H9 (cell line): Measurements from ENCODE around the gene OSR1. TPM values are rescaled to one million over a fixed set of nuclear protein-coding genes. Genes with fewer than 3 reads are reported as not detected.
A peak's percentile ranks its signal among the peaks of the same experiment; 100 is the strongest.

Experiments
- DNase-seq: peaks from one replicate; pipeline ENCODE4 v3.0.0-alpha.2; 2017
- H2AFZ ChIP-seq: one replicate; pipeline ENCODE4 v1.6.1; 2013; ENCODE audit warnings: mild to moderate bottlenecking, low read length, control low read depth, moderate library complexity
- H2AK5ac ChIP-seq: 2 replicates; pipeline ENCODE4 v1.6.1; 2013; ENCODE audit warnings: low read length, control low read depth, mixed read lengths; ENCODE audit not compliant: insufficient read length
- H2BK120ac ChIP-seq: one replicate; pipeline ENCODE4 v1.6.1; 2013; ENCODE audit warnings: low read depth, mild to moderate bottlenecking, low read length, control low read depth, inconsistent platforms; ENCODE audit not compliant: poor library complexity, severe bottlenecking
- H2BK12ac ChIP-seq: 2 replicates; pipeline ENCODE4 v1.6.1; 2013; ENCODE audit warnings: low read length, control low read depth, mixed read lengths, low read depth; ENCODE audit not compliant: insufficient read length
- H2BK15ac ChIP-seq: 2 replicates; pipeline ENCODE4 v1.6.1; 2013; ENCODE audit warnings: low read depth, low read length, control low read depth
- H2BK20ac ChIP-seq: one replicate; pipeline ENCODE4 v1.6.1; 2013; ENCODE audit warnings: low read depth, mild to moderate bottlenecking, low read length, control low read depth, inconsistent platforms; ENCODE audit not compliant: poor library complexity, severe bottlenecking
- H2BK5ac ChIP-seq: 2 replicates; pipeline ENCODE4 v1.6.1; 2013; ENCODE audit warnings: low read length, control low read depth, mixed read lengths; ENCODE audit not compliant: insufficient read length
- H3K14ac ChIP-seq: 2 replicates; pipeline ENCODE4 v1.6.1; 2013; ENCODE audit warnings: low read length, control low read depth; ENCODE audit not compliant: insufficient read depth
- H3K18ac ChIP-seq: 2 replicates; pipeline ENCODE4 v1.6.1; 2013; ENCODE audit warnings: low read depth, mild to moderate bottlenecking, mixed read lengths, low read length, control low read depth; ENCODE audit not compliant: insufficient read length
- H3K23ac ChIP-seq: 2 replicates; pipeline ENCODE4 v1.6.1; 2013; ENCODE audit warnings: low read length, control low read depth, mixed read lengths, low read depth; ENCODE audit not compliant: insufficient read length
- H3K23me2 ChIP-seq: 2 replicates; pipeline ENCODE4 v1.6.1; 2013; ENCODE audit warnings: low read depth, mild to moderate bottlenecking, mixed read lengths, low read length, control low read depth; ENCODE audit not compliant: insufficient read length, poor library complexity, severe bottlenecking
- H3K27ac ChIP-seq: 2 replicates; pipeline ENCODE4 v1.5.1; 2013; ENCODE audit warnings: low read length, control low read depth, mixed read lengths, low read depth; ENCODE audit not compliant: insufficient read length
- H3K27me3 ChIP-seq: 2 replicates; pipeline ENCODE4 v1.6.1; 2013; ENCODE audit warnings: low read length, control low read depth, inconsistent platforms; ENCODE audit not compliant: insufficient read depth
- H3K4ac ChIP-seq: 2 replicates; pipeline ENCODE4 v1.6.1; 2013; ENCODE audit warnings: low read depth, mild to moderate bottlenecking, control low read depth, inconsistent platforms, low read length, moderate library complexity
- H3K4me1 ChIP-seq: 2 replicates; pipeline ENCODE4 v1.6.1; 2013; ENCODE audit warnings: low read length, control low read depth, inconsistent platforms; ENCODE audit not compliant: insufficient read depth
- H3K4me2 ChIP-seq: 2 replicates; pipeline ENCODE4 v1.6.1; 2013; ENCODE audit warnings: low read length, control low read depth, mixed read lengths; ENCODE audit not compliant: insufficient read length, insufficient read depth
- H3K56ac ChIP-seq: 2 replicates; pipeline ENCODE4 v1.6.1; 2013; ENCODE audit warnings: low read depth, mild to moderate bottlenecking, mixed read lengths, low read length, control low read depth; ENCODE audit not compliant: insufficient read length
- H3K79me1 ChIP-seq: 2 replicates; pipeline ENCODE4 v1.6.1; 2013; ENCODE audit warnings: low read depth, mild to moderate bottlenecking, moderate library complexity, low read length, control low read depth, inconsistent platforms; ENCODE audit not compliant: insufficient read depth, poor library complexity, severe bottlenecking
- H3K79me2 ChIP-seq: 2 replicates; pipeline ENCODE4 v1.6.1; 2013; ENCODE audit warnings: low read length, control low read depth, inconsistent platforms; ENCODE audit not compliant: insufficient read depth
- H3K9ac ChIP-seq: 2 replicates; pipeline ENCODE4 v1.6.1; 2013; ENCODE audit warnings: low read length, control low read depth, mixed read lengths; ENCODE audit not compliant: insufficient read length; ENCODE audit errors: extremely low read depth
- H3K9me3 ChIP-seq: one replicate; pipeline ENCODE4 v1.6.1; 2013; ENCODE audit warnings: low read depth, low read length, inconsistent platforms; ENCODE audit not compliant: control insufficient read depth
- H3T11ph ChIP-seq: one replicate; pipeline ENCODE4 v1.6.1; 2013; ENCODE audit warnings: mild to moderate bottlenecking, low read length, control low read depth, inconsistent platforms
- H4K20me1 ChIP-seq: one replicate; pipeline ENCODE4 v1.6.1; 2013; ENCODE audit not compliant: control insufficient read depth, insufficient read length, insufficient read depth
- H4K5ac ChIP-seq: 2 replicates; pipeline ENCODE4 v1.6.1; 2013; ENCODE audit warnings: low read depth, mild to moderate bottlenecking, mixed read lengths, low read length, control low read depth; ENCODE audit not compliant: insufficient read length
- H4K8ac ChIP-seq: replicated peaks from 2 replicates; pipeline ENCODE4 v1.6.1; 2013; ENCODE audit warnings: low read length, control low read depth, mixed read lengths, low read depth; ENCODE audit not compliant: insufficient read length
- H4K91ac ChIP-seq: 2 replicates; pipeline ENCODE4 v1.6.1; 2013; ENCODE audit warnings: low read depth, mild to moderate bottlenecking, moderate library complexity, mixed read lengths, low read length, control low read depth; ENCODE audit not compliant: insufficient read length
- H3K27ac Mint-ChIP-seq, 3 experiments: 2 replicates in 2 of 3; 3 replicates in 1 of 3; pipeline ENCODE4 v1.8.0; 2020 to 2021; ENCODE audit warnings: mixed read lengths in 3 of 3, mild to moderate bottlenecking in 1 of 3, moderate library complexity in 1 of 3
- H3K27me3 Mint-ChIP-seq: 2 replicates; pipeline ENCODE4 v1.8.0; 2021; ENCODE audit warnings: low read depth, mild to moderate bottlenecking, moderate library complexity, mixed read lengths
- H3K36me3 Mint-ChIP-seq, 3 experiments: 2 replicates in 2 of 3; 3 replicates in 1 of 3; pipeline ENCODE4 v1.8.0; 2020 to 2021; ENCODE audit warnings: low read depth in 3 of 3, mixed read lengths in 3 of 3; ENCODE audit not compliant: insufficient read depth in 1 of 3
- H3K4me1 Mint-ChIP-seq, 2 experiments: 2 replicates each; pipeline ENCODE4 v1.8.0; 2020; ENCODE audit warnings: mixed read lengths in 2 of 2
- H3K4me3 Mint-ChIP-seq, 2 experiments: 2 replicates in 1 of 2; 3 replicates in 1 of 2; pipeline ENCODE4 v1.8.0; 2020 to 2021; ENCODE audit warnings: mild to moderate bottlenecking in 2 of 2, mixed read lengths in 2 of 2, moderate library complexity in 1 of 2
- H3K9me3 Mint-ChIP-seq, 2 experiments: 2 replicates in 1 of 2; 3 replicates in 1 of 2; pipeline ENCODE4 v1.8.0; 2020; ENCODE audit warnings: mild to moderate bottlenecking in 2 of 2, mixed read lengths in 2 of 2, moderate library complexity in 1 of 2
- WGBS: extraction: QIAGEN DNeasy Blood & Tissue Kit; methylation state at CpG from one replicate; pipeline ENCODE4 v1.1.7; 2013; ENCODE audit warnings: missing lambda C conversion rate, low lambda C conversion rate, mixed read lengths; ENCODE audit not compliant: insufficient read length; ENCODE audit errors: extremely low coverage; 5-methylcytosine and 5-hydroxymethylcytosine counted together
- total RNA-seq: library from RNA; stranded (reverse); gene quantifications from 2 replicates; pipeline ENCODE4 v1.2.1, GENCODE V29; 2021
- TF ChIP-seq, protein P1 (sequence below): fragments of 200-600 bp; sonication (generic); conservative IDR thresholded peaks from 3 replicates; pipeline ENCODE4 v1.8.0; 2021; ENCODE audit warnings: antibody characterized with exemption, mild to moderate bottlenecking

OSR1 gene
- total RNA-seq, 1 experiment from 2014 or later = 0.35 TPM

DNA sequence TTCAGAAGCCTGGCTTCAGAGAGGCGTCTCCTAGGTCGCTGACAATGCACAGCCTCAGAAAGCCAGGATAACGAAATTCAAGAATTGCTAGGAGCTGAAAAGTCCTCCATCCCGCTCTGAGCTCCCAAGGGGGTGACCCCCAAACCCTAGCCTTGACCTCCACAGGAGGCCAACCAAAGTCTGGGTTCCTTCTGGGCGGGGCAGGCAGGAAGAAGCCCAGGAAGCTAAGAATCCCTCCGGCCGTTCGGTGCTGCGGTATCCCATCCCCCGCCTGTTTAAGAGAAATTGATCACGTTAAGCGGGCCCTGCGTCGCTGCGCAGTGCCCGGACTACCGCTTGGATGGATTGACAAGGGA, 2.5 kb upstream of the OSR1 start:
- no peak overlapping the region for H2BK120ac ChIP-seq
- H3K27ac ChIP-seq = no peak overlapping the region
- no peaks in the 10 kb centered on the region for H3K79me1 ChIP-seq
- H3K9me3 ChIP-seq = no peaks in the 10 kb centered on the region
- Mint-ChIP-seq H3K4me1 (peaks cover 38 to 47% of the 10 kb centered on the region in 2 experiments), H3K36me3 (no peaks in the 10 kb centered on the region), H3K9me3 (no peaks in the 10 kb centered on the region; a peak in 1 of 5 replicates), H3K4me3 (peak overlapping the region; percentile 45 to 79), H3K27me3 (peaks cover 99% of the 10 kb centered on the region), H3K27ac (no peak overlapping the region)
- no peak overlapping the region for H3K9ac ChIP-seq
- no CpG with 5 or more reads among the region's 17 CpGs for WGBS
- no peak overlapping the region for H2BK5ac ChIP-seq
- no peak overlapping the region for H2BK15ac ChIP-seq
- peaks cover 24% of the 10 kb centered on the region for H3K23me2 ChIP-seq
- no peak overlapping the region for H3T11ph ChIP-seq
- no peak overlapping the region for H4K8ac ChIP-seq
- no peak overlapping the region for H4K91ac ChIP-seq
- H3K14ac ChIP-seq = no peak overlapping the region
- H3K27me3 ChIP-seq = peaks cover 86% of the 10 kb centered on the region
- H3K79me2 ChIP-seq = no peaks in the 10 kb centered on the region
- H2AK5ac ChIP-seq = no peak overlapping the region
- no peak for DNase-seq
- H4K5ac ChIP-seq = no peak overlapping the region
- H3K4me1 ChIP-seq = no peaks in the 10 kb centered on the region; the same call in 1 of the 2 replicates
- no peak overlapping the region for H2BK20ac ChIP-seq
- no peak overlapping the region for H2BK12ac ChIP-seq
- H3K18ac ChIP-seq = no peak overlapping the region
- H3K4me2 ChIP-seq = peak overlapping the region; percentile 64
- H2AFZ ChIP-seq = no peak overlapping the region
- H3K23ac ChIP-seq = no peak overlapping the region
- no peak overlapping the region for H3K4ac ChIP-seq
- TF ChIP-seq, protein P1, sequence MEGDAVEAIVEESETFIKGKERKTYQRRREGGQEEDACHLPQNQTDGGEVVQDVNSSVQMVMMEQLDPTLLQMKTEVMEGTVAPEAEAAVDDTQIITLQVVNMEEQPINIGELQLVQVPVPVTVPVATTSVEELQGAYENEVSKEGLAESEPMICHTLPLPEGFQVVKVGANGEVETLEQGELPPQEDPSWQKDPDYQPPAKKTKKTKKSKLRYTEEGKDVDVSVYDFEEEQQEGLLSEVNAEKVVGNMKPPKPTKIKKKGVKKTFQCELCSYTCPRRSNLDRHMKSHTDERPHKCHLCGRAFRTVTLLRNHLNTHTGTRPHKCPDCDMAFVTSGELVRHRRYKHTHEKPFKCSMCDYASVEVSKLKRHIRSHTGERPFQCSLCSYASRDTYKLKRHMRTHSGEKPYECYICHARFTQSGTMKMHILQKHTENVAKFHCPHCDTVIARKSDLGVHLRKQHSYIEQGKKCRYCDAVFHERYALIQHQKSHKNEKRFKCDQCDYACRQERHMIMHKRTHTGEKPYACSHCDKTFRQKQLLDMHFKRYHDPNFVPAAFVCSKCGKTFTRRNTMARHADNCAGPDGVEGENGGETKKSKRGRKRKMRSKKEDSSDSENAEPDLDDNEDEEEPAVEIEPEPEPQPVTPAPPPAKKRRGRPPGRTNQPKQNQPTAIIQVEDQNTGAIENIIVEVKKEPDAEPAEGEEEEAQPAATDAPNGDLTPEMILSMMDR = no peak
- no peak overlapping the region for H3K56ac ChIP-seq
- H4K20me1 ChIP-seq = no peaks in the 10 kb centered on the region
